Fibroblast of the aortic adventitia (primary cell): ENCODE data around the gene MARS1. TPM values are rescaled to one million over a fixed set of nuclear protein-coding genes. Genes with fewer than 3 reads are reported as not detected.

Experiments
- DNase-seq: peaks from one replicate; pipeline ENCODE4 v3.0.0-alpha.2; 2010; ENCODE audit warnings: low read depth
- H3K4me3 ChIP-seq: 2 replicates; pipeline ENCODE4 v1.5.1; 2011; ENCODE audit warnings: low read depth, mild to moderate bottlenecking, control low read depth, low read length, moderate library complexity
- CTCF ChIP-seq: IDR thresholded peaks from 2 replicates; pipeline ENCODE4 v1.5.1; 2011; ENCODE audit warnings: mild to moderate bottlenecking, low read length, control low read depth, inconsistent platforms; ENCODE audit not compliant: insufficient read depth
- small RNA-seq: library from RNA; depleted of rRNA; stranded (forward); fragments of <200 nt; gene quantifications from one replicate; pipeline ENCODE3, GENCODE V24; 2012
- total RNA-seq: library from RNA; depleted of rRNA; stranded (reverse); fragments of >200 nt; gene quantifications from 2 replicates; pipeline ENCODE4 v1.2.3, GENCODE V29; 2012; ENCODE audit warnings: low replicate concordance

MARS1 gene
- total RNA-seq, 1 donor, result 185 TPM

GRCh38 chr12:57564178-57564740 is 76.4 kb downstream of the MARS1 start:
- TF ChIP-seq CTCF, result no peak
- no peak for DNase-seq
- H3K4me3 ChIP-seq, result no peak overlapping the region

Small RNA genes lying within 50 kb of the gene (small RNA-seq; reads per million reads assigned to genes)
- gene MIR616, result 0.45 reads per million

Other genes with a start within 250 kb of the MARS1 start
- gene STAC3, start 236.9 kb upstream of the MARS1 start, total RNA-seq, result 0.90 and 3.8 TPM in 2 replicates
- 16.7 and 22.3 TPM in 2 replicates for gene R3HDM2, start 57.0 kb upstream of the MARS1 start, total RNA-seq
- gene INHBC, start 53.3 kb upstream of the MARS1 start, total RNA-seq, result not detected in 2 replicates
- gene INHBE, start 32.8 kb upstream of the MARS1 start, total RNA-seq, result 0.16 and 0.99 TPM in 2 replicates
- gene GLI1, start 28.3 kb upstream of the MARS1 start, total RNA-seq, result 1.1 TPM in 1 of 2 replicates, not detected in the other
- gene ARHGAP9, start 8.2 kb upstream of the MARS1 start, total RNA-seq, result 0.18 TPM in 1 of 2 replicates, not detected in the other
- 37.7 and 60.3 TPM in 2 replicates for gene DDIT3, start 32.4 kb downstream of the MARS1 start, total RNA-seq
- gene MBD6, start 34.8 kb downstream of the MARS1 start, total RNA-seq, result 4.2 and 7.6 TPM in 2 replicates
- gene DCTN2, start 59.1 kb downstream of the MARS1 start, total RNA-seq, result 106 and 140 TPM in 2 replicates
- 0.72 and 1.8 TPM in 2 replicates for gene KIF5A, start 62.0 kb downstream of the MARS1 start, total RNA-seq
- 12.4 and 19.4 TPM in 2 replicates for gene PIP4K2C, start 103.1 kb downstream of the MARS1 start, total RNA-seq
- gene DTX3, start 116.8 kb downstream of the MARS1 start, total RNA-seq, result 10.5 and 16.9 TPM in 2 replicates
- 18.3 and 64.5 TPM in 2 replicates for gene ARHGEF25, start 123.4 kb downstream of the MARS1 start, total RNA-seq
- 1.7 and 6.9 TPM in 2 replicates for gene B4GALNT1, start 145.1 kb downstream of the MARS1 start, total RNA-seq
- gene OS9, start 206.1 kb downstream of the MARS1 start, total RNA-seq, result 229 and 425 TPM in 2 replicates